ENCODE results near the gene GLI3. TPM values are rescaled to one million over a fixed set of nuclear protein-coding genes. Genes with fewer than 3 reads are reported as not detected.

Gene GLI3
- total RNA-seq, 1 donor from 2014 or later, result 9.0 TPM

DNA sequence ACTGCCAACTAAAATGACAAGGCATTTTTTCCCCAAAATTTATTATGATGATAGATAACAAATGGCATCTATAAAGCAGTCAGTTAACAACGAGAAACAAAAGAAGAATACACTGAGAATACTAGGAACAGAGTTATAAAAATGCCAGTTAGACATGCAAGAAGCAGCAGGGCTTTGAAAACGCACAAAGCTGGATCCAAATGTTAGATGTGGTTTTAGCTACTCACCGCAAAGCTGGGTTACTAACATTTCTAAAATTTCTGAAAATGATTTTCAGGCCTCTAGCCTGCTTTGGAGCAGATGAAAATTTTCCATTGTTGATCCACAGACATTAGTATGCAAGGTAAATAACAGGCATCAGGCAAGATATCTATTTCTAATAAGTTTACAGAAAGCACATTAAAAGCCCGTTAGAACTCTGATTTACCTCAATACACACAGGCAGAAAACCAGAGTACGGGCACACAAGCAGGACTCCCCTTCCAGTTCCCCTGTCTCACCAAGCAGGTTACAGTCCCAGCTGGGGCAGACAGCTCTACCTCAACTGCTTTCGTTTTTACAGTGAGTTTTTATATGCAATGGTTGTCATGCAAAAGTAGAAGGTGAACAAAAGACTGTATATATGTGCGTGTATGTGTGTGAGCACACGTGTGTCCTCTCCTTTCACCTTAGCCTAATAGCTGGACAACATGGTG is 37.9 kb downstream of the GLI3 start:
- DNase-seq (ENCODE audit: low spot score, unreplicated experiment), result no peak
- Mint-ChIP-seq H3K36me3 (ENCODE audit: insufficient read depth) (peaks cover under 1% of the 10 kb centered on the region), H3K27ac (no peak overlapping the region), H3K27me3 (peaks cover 17% of the 10 kb centered on the region), H3K9me3 (ENCODE audit: low read depth) (peaks cover 3% of the 10 kb centered on the region), H3K4me3 (ENCODE audit: low read depth) (no peak overlapping the region), H3K4me1 (ENCODE audit: low read depth) (no peaks in the 10 kb centered on the region)
- no peak for TF ChIP-seq CTCF (IDR thresholded peaks at IDR 0.05; ENCODE audit: unreplicated experiment)

GRCh38 chr7:42198296-42198695 is 38.7 kb downstream of the GLI3 start:
- Mint-ChIP-seq H3K4me3 (ENCODE audit: low read depth) (no peak overlapping the region), H3K27ac (no peak overlapping the region), H3K9me3 (ENCODE audit: low read depth) (no peaks in the 10 kb centered on the region), H3K4me1 (ENCODE audit: low read depth) (peaks cover 6% of the 10 kb centered on the region), H3K36me3 (ENCODE audit: insufficient read depth) (no peaks in the 10 kb centered on the region), H3K27me3 (peaks cover 16% of the 10 kb centered on the region)
- no peak for DNase-seq (ENCODE audit: low spot score, unreplicated experiment)
- no peak for TF ChIP-seq CTCF (IDR thresholded peaks at IDR 0.05; ENCODE audit: unreplicated experiment)

GRCh38 chr7:42197451-42197850 is 39.6 kb downstream of the GLI3 start:
- Mint-ChIP-seq H3K27me3 (peaks cover 16% of the 10 kb centered on the region), H3K4me1 (ENCODE audit: low read depth) (peaks cover 12% of the 10 kb centered on the region), H3K9me3 (ENCODE audit: low read depth) (no peaks in the 10 kb centered on the region), H3K27ac (no peak overlapping the region), H3K4me3 (ENCODE audit: low read depth) (no peak overlapping the region), H3K36me3 (ENCODE audit: insufficient read depth) (no peaks in the 10 kb centered on the region)
- DNase-seq (ENCODE audit: low spot score, unreplicated experiment), result no peak
- TF ChIP-seq CTCF (IDR thresholded peaks at IDR 0.05; ENCODE audit: unreplicated experiment), result no peak

DNA sequence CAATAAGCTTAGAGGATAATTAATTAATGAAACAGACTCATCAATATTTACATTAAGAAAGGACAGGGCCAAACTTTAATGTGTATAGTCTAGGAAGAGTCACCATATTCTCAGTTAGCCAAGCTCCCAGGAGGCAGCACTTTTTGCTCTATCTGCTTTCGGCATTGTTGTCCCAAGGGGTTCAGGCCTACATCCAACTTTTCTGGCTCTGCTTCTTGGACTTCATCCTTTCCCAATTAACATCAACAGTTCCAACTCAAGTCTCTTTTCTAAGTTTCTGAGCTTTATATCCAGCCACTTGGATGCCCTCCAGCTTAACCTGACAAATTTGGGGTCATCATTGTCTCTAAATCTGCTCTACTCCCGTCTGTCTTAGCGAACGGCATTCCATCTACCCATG is 42.8 kb downstream of the GLI3 start:
- Mint-ChIP-seq H3K4me3 (ENCODE audit: low read depth) (no peak overlapping the region), H3K4me1 (ENCODE audit: low read depth) (peaks cover 12% of the 10 kb centered on the region), H3K9me3 (ENCODE audit: low read depth) (no peaks in the 10 kb centered on the region), H3K27ac (no peak overlapping the region), H3K27me3 (peaks cover 10% of the 10 kb centered on the region), H3K36me3 (ENCODE audit: insufficient read depth) (no peaks in the 10 kb centered on the region)
- no peak for TF ChIP-seq CTCF (IDR thresholded peaks at IDR 0.05; ENCODE audit: unreplicated experiment)
- DNase-seq (ENCODE audit: low spot score, unreplicated experiment), result no peak

DNA sequence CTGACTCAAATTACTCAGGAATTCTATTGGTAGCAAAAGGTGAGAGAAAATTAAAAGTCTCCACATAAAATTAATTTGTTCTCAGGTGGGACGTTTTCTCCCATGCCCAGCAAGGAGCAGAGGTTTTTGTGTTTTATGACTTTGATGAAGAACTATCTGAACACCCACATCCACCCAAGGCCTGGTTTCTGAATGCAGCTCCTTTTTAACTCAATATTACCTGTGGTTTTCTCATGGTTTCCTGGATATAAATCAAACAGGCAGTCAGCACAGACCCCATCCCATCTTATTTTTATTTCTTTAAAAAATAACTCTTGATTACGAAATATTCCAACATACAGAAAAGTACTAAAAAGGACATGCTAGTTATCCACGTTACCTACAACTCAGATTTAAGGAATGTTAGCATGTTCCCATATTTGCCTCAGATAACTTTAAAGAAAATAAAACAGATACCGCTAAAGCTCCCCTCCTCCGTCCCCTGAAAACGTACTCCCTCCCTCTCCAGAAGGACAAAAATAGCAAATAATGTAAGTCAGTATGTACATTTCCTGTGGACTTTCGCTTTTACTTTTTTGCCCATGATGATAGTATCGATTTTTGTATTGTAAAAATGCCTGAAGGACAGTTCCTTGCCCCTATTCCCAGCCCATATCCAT is 43.4 kb downstream of the GLI3 start:
- Mint-ChIP-seq H3K36me3 (ENCODE audit: insufficient read depth) (no peaks in the 10 kb centered on the region), H3K9me3 (ENCODE audit: low read depth) (no peaks in the 10 kb centered on the region), H3K4me3 (ENCODE audit: low read depth) (no peak overlapping the region), H3K4me1 (ENCODE audit: low read depth) (peaks cover 12% of the 10 kb centered on the region), H3K27me3 (peaks cover 9% of the 10 kb centered on the region), H3K27ac (no peak overlapping the region)
- DNase-seq (ENCODE audit: low spot score, unreplicated experiment), result no peak
- TF ChIP-seq CTCF (IDR thresholded peaks at IDR 0.05; ENCODE audit: unreplicated experiment), result no peak
